Naive thymus-derived CD8-positive, alpha-beta T cell (primary cell): Measurements from ENCODE around the gene HSPA6. TPM values are rescaled to one million over a fixed set of nuclear protein-coding genes. Genes with fewer than 3 reads are reported as not detected.
"Not testable (repeated sequence)": the region's sequence is repeated elsewhere in the genome, so short reads cannot be mapped to it uniquely, and the experiment has no call there.

ENCODE experiments used
- ATAC-seq, 2 donors: fragments of 150-1000 bp; cut with Tn5 transposase in 1 of 2; sonication (Bioruptor Pico), chemical (Tn5 transposase) in 1 of 2; 1 replicate in 1 of 2; 2 replicates in 1 of 2; pipeline ENCODE4 v1.10.0; 2021; ENCODE audit warnings: mild to moderate bottlenecking in 2 of 2, moderate library complexity in 2 of 2
- POLR2A ChIA-PET: fragments of 350-600 bp; sonication (Branson Sonifier 250); formaldehyde crosslinking; loops from one replicate; lab custom pipeline; 2021; ENCODE audit warnings: antibody characterized with exemption; lab: Charles Lee
- DNase-seq, 10 donors: peaks; one replicate each; pipeline versions ENCODE4 v3.0.0 to v3.0.0-alpha.2; 2020 to 2022
- H3K27ac Mint-ChIP-seq, 10 donors: one replicate each; pipeline ENCODE4 v1.8.0; 2020 to 2022; ENCODE audit warnings: mild to moderate bottlenecking in 10 of 10, mixed read lengths in 10 of 10, moderate library complexity in 4 of 10, inconsistent platforms in 1 of 10
- H3K27me3 Mint-ChIP-seq, 5 donors: one replicate each; pipeline ENCODE4 v1.8.0; 2021 to 2022; ENCODE audit warnings: mixed read lengths in 5 of 5
- H3K36me3 Mint-ChIP-seq, 3 donors: one replicate each; pipeline ENCODE4 v1.8.0; 2020 to 2022; ENCODE audit warnings: mixed read lengths in 3 of 3, mild to moderate bottlenecking in 2 of 3, inconsistent platforms in 1 of 3
- H3K4me1 Mint-ChIP-seq, 4 donors: one replicate each; pipeline ENCODE4 v1.8.0; 2021 to 2022; ENCODE audit warnings: mixed read lengths in 4 of 4
- H3K4me3 Mint-ChIP-seq, 10 donors: one replicate each; pipeline ENCODE4 v1.8.0; 2020 to 2022; ENCODE audit warnings: mild to moderate bottlenecking in 10 of 10, mixed read lengths in 10 of 10, moderate library complexity in 6 of 10, inconsistent platforms in 1 of 10
- H3K9me3 Mint-ChIP-seq, 9 donors: one replicate each; pipeline ENCODE4 v1.8.0; 2020 to 2022; ENCODE audit warnings: mixed read lengths in 9 of 9, mild to moderate bottlenecking in 3 of 9, inconsistent platforms in 1 of 9, moderate library complexity in 1 of 9
- polyA plus RNA-seq, 3 donors: library from polyadenylated mRNA; unstranded; fragments of 300-500 nt; fragmentation: Illumina TruSeq; gene quantifications; one replicate each; pipeline ENCODE4 v1.2.3, GENCODE V29; 2021
- total RNA-seq, 8 experiments: library from RNA in 2 of 8; stranded (reverse) in 2 of 8; gene quantifications; one replicate each; pipeline ENCODE4 v1.2.3 and lab custom pipeline; 2021 to 2026

The HSPA6 gene
- total and polyA plus RNA-seq, 5 experiments from 2014 or later: 0.06 to 3.6 (median 3.1) TPM; not detected in 2

- ATAC-seq, H3K36me3 Mint-ChIP-seq, DNase-seq, H3K27me3 Mint-ChIP-seq: not testable (repeated sequence)
- Mint-ChIP-seq H3K4me3 (peak overlapping the region; percentile 89 to 99 (median 96)), H3K4me1 (peaks cover 12 to 36% (median 17%) of the 10 kb centered on the region in 4 donors), H3K9me3 (peaks cover 0 to 10% (median 0%) of the 10 kb centered on the region in 9 donors), H3K27ac (peak overlapping the region in 8 of 10 donors; percentile 93 to 100 (median 97))
- POLR2A ChIA-PET: interaction anchor here (0.7 to 2.8 kb wide), 3 partner anchors 90 to 199 kb away, joined by 3 to 23 read pairs (median 3); no protein-coding TSS in a partner anchor
Measured at GRCh38 chr1:161529463-161530104, 5.2 kb downstream of the HSPA6 start.

GRCh38 chr1:161530158-161530557 is 5.8 kb downstream of the HSPA6 start:
- H3K27me3 Mint-ChIP-seq, H3K36me3 Mint-ChIP-seq: not testable (repeated sequence)
- POLR2A ChIA-PET: interaction anchor here (0.7 to 2.8 kb wide), 3 partner anchors 90 to 198 kb away, joined by 3 to 23 read pairs (median 3); no protein-coding TSS in a partner anchor
- H3K4me3 Mint-ChIP-seq: peak overlapping the region; percentile 89 to 99 (median 96)
- peaks cover 0 to 10% (median 0%) of the 10 kb centered on the region in 9 donors for H3K9me3 Mint-ChIP-seq
- DNase-seq (peak; percentile 40 to 84 (median 60)), ATAC-seq (peak; percentile 32 to 47)
- H3K4me1 Mint-ChIP-seq: peaks cover 12 to 33% (median 16%) of the 10 kb centered on the region in 4 donors
- peak overlapping the region; percentile 88 to 100 (median 97) for H3K27ac Mint-ChIP-seq

- Mint-ChIP-seq H3K4me1 (peaks cover 12 to 32% (median 15%) of the 10 kb centered on the region in 4 donors), H3K27ac (peak overlapping the region; percentile 88 to 100 (median 97)), H3K4me3 (peak overlapping the region; percentile 89 to 99 (median 96)), H3K9me3 (peaks cover 0 to 10% (median 0%) of the 10 kb centered on the region in 9 donors)
- ATAC-seq: peak; percentile 85
- H3K27me3 Mint-ChIP-seq, H3K36me3 Mint-ChIP-seq: not testable (repeated sequence)
- peak; percentile 73 to 96 (median 92) for DNase-seq
- POLR2A ChIA-PET: interaction anchor here (1.2 to 2.8 kb wide), 3 partner anchors 9 to 219 kb away, joined by 4 to 23 read pairs (median 14); partner anchors contain the start of gene DUSP12
Measured at GRCh38 chr1:161530671-161531641, 6.6 kb downstream of the HSPA6 start.

GRCh38 chr1:161531986-161532643 is 7.8 kb downstream of the HSPA6 start:
- Mint-ChIP-seq H3K27me3 (peaks cover 0 to 7% (median 0%) of the 10 kb centered on the region in 5 donors), H3K27ac (peak overlapping the region in 7 of 10 donors; percentile 23 to 75 (median 37)), H3K4me3 (peak overlapping the region in 8 of 10 donors; percentile 3 to 53 (median 40)), H3K4me1 (peaks cover 11 to 29% (median 14%) of the 10 kb centered on the region in 4 donors), H3K36me3 (peaks cover 0 to 8% (median 3%) of the 10 kb centered on the region in 3 donors), H3K9me3 (peaks cover 0 to 10% (median 0%) of the 10 kb centered on the region in 9 donors)
- no peak for ATAC-seq
- POLR2A ChIA-PET: interaction anchor here (1.0 to 2.8 kb wide), 5 partner anchors 8 to 218 kb away, joined by 3 to 23 read pairs (median 4); partner anchors contain the start of gene DUSP12
- no peak for DNase-seq

- POLR2A ChIA-PET: interaction anchor here (0.6 to 1.5 kb wide), 4 partner anchors 9 to 375 kb away, joined by 3 to 4 read pairs (median 3); partner anchors contain the start of gene DUSP12
- H3K27ac Mint-ChIP-seq: peak overlapping the region in 4 of 10 donors; percentile 23 to 75 (median 39)
Measured at GRCh38 chr1:161532644-161533567, 8.6 kb downstream of the HSPA6 start.

GRCh38 chr1:161537068-161537669 is 12.8 kb downstream of the HSPA6 start:
- H3K27ac Mint-ChIP-seq, H3K27me3 Mint-ChIP-seq, ATAC-seq, H3K9me3 Mint-ChIP-seq, H3K36me3 Mint-ChIP-seq, H3K4me3 Mint-ChIP-seq, POLR2A ChIA-PET, DNase-seq: not testable (repeated sequence)
- peaks cover 16 to 34% (median 29%) of the 10 kb centered on the region in 4 donors for H3K4me1 Mint-ChIP-seq

More at GRCh38 chr1:161532644-161533567, 8.6 kb downstream of the HSPA6 start:
- not testable (repeated sequence) for H3K27me3 Mint-ChIP-seq, DNase-seq, H3K36me3 Mint-ChIP-seq, ATAC-seq
- Mint-ChIP-seq H3K9me3 (peaks cover 0 to 10% (median 0%) of the 10 kb centered on the region in 9 donors), H3K4me3 (peak overlapping the region in 6 of 10 donors; percentile 3 to 60 (median 41)), H3K4me1 (peaks cover 12 to 29% (median 15%) of the 10 kb centered on the region in 4 donors)

- Mint-ChIP-seq H3K4me3 (peak overlapping the region in 9 of 10 donors; percentile 88 to 97 (median 93)), H3K4me1 (peaks cover 25 to 49% (median 40%) of the 10 kb centered on the region in 4 donors), H3K27ac (peak overlapping the region in 2 of 10 donors; percentile 20 to 96)
- POLR2A ChIA-PET: interaction anchor here (0.6 to 1.9 kb wide), 6 partner anchors 8 to 211 kb away, joined by 3 to 14 read pairs (median 4); partner anchors contain the start of gene DUSP12
- H3K9me3 Mint-ChIP-seq, H3K27me3 Mint-ChIP-seq, DNase-seq, ATAC-seq, H3K36me3 Mint-ChIP-seq: not testable (repeated sequence)
Measured at GRCh38 chr1:161538925-161539479, 14.7 kb downstream of the HSPA6 start.

- DNase-seq (peak; percentile 61 to 93 (median 84)), ATAC-seq (peak; percentile 74 to 76)
- Mint-ChIP-seq H3K27ac (peak overlapping the region; percentile 92 to 99 (median 94)), H3K4me3 (peak overlapping the region; percentile 88 to 97 (median 94)), H3K4me1 (peaks cover 28 to 51% (median 45%) of the 10 kb centered on the region in 4 donors)
- H3K9me3 Mint-ChIP-seq, H3K36me3 Mint-ChIP-seq, H3K27me3 Mint-ChIP-seq: not testable (repeated sequence)
- POLR2A ChIA-PET: interaction anchor here (0.6 to 1.9 kb wide), 7 partner anchors 9 to 210 kb away, joined by 3 to 14 read pairs (median 3); partner anchors contain the start of gene DUSP12
Measured at GRCh38 chr1:161539731-161540569, 15.6 kb downstream of the HSPA6 start.

GRCh38 chr1:161540570-161540960 is 16.2 kb downstream of the HSPA6 start:
- Mint-ChIP-seq H3K4me3 (peak overlapping the region; percentile 88 to 97 (median 94)), H3K27ac (peak overlapping the region; percentile 92 to 99 (median 94)), H3K4me1 (peaks cover 31 to 57% (median 50%) of the 10 kb centered on the region in 4 donors)
- H3K9me3 Mint-ChIP-seq, H3K27me3 Mint-ChIP-seq, H3K36me3 Mint-ChIP-seq: not testable (repeated sequence)
- POLR2A ChIA-PET: interaction anchor here (0.6 to 1.9 kb wide), 4 partner anchors 9 to 209 kb away, joined by 3 to 14 read pairs (median 9); partner anchors contain the start of gene DUSP12
- DNase-seq (peak in 1 of 10 donors; percentile 19), ATAC-seq (peak in 1 of 2 donors; percentile 33)
